Activated T-helper 1 cell treated with anti-CD3 and anti-CD28 coated beads, Interleukin-2, amount 50 U/mL, for 16 hours (primary cell): ENCODE measurements around the gene PPDPF.
"Not testable (repeated sequence)": the region's sequence is repeated elsewhere in the genome, so short reads cannot be mapped to it uniquely, and the experiment has no call there.

Experiments
- DNase-seq, 2 donors: peaks; one replicate each; pipeline ENCODE4 v3.0.0-alpha.2; 2020; ENCODE audit warnings: low read depth in 1 of 2, low spot score in 1 of 2

Gene PPDPF, protein sequence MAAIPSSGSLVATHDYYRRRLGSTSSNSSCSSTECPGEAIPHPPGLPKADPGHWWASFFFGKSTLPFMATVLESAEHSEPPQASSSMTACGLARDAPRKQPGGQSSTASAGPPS

DNA sequence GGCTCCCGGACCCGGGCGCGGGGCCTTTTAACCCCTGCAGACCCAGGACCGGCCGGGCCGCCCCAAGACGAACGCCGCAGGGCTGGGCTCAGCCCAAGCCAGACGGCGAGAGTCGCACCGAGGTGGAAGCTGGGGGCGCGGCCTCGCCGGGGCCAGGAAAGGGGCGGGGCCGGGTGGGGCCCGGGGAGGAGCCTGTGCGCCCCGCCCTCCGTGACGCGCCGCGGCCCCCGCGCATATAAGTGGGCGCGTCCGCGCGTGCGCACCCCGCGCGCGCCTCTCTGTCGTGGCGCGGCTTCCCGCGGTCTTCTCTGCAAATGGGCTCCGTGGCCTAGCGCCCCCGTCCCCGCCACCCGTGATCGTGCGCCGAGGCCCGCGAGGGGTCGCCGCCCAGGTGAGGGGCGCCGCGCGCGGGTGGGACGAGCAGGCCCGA lies at the start of gene PPDPF:
Gene PPDPF (plus strand): TSS at position 262 of the 430 bp plus-strand sequence. CDS start 544 bp downstream, outside the sequence.
- DNase-seq, result peak; percentile 71 to 77

DNA sequence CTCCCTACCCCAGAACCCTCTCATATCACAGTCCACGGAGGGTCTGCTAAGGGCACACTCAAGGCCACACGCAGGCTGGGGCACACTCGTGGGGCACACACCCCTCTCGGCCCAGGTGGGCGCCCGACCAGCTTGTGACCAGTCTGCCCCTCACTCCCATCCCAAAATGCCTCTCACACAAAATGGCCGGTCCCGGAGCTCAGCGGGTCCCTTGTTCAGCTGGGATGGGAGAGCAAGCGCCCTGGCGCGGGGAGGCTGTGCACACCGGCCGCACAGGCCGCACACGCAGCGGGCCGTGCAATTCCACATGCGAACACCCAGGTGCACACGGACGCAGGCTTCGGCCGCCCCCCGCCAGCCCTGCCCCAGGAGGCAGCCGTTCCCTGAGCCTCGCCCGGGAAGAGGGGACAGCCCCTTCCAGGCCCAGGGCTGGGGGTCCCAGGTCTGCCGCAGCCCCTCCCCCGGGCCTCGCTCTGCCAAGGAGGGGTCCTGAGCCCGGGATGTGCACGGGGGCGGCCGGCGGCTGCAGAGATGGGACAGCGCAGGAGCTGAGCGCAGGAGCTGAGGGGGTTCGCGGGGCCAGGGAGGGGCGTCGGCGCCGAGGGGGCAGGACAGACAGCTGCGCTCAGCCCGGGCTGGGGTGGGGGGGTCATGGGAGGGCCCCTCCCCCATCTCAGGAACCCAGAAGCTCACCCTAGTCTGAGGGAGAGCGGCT lies 49.4 kb upstream of the PPDPF start:
- no peak for DNase-seq

DNA sequence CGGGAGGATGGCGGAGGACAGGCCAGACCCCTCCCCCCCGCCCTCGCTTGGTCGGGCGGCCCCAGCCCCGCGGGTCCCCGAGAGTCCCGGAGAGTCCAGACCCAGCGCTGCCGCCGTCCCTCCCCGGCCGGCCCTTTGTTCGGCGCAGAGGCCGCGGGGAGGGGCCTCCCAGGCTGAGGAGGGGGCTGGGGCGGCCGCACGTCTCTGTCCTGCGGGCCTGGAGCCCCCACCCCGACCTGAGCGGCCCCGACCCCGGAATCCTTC lies 48.9 kb upstream of the PPDPF start:
- no peak for DNase-seq

DNA sequence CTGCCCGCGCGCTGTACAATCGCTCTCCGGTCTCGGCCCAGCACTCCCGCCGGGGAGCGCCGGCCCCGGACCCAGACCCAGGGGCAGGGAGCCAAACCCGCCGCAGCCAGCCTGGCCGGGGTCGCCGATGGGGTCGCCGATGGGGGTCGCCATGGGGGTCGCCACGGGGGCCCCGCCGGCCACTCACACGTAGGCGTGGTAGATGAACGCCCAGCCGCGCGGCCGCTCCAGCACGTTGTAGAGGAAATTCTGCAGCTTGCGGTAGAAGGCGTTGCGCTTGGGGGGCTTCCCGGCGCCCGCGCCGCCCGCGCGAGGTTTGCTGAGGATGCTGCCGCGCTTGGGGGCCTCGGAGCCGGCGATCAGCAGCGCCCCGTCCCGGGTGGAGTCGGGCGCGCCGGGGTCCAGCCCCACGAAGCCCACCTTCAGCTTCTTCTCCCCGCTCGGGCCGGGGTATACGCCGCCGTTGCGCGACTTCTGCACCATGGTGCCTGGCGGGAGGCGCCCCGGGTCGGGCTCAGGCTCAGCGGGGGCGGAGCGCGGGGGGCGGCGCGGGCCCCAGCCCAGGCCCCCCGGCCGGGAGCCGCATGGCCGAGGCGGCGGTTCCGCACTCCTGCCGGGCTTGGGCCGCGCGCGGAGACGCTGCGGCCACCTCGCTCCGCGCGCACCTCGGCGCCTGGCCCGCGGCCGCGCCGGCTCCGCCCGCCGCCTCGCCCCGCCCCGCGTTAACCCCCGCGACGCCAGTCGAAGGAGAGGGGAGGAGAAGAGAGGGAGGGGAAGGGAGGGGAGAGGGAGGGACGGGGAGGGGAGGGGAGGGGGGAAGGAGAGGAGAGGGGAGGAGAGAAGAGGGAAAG lies 48.4 kb upstream of the PPDPF start, which contains the start of gene KCNQ2:
Gene KCNQ2 (minus strand): TSS at position 675 of the 851 bp plus-strand sequence. CDS start 192 bp downstream, at position 483.
- DNase-seq, result no peak

DNA sequence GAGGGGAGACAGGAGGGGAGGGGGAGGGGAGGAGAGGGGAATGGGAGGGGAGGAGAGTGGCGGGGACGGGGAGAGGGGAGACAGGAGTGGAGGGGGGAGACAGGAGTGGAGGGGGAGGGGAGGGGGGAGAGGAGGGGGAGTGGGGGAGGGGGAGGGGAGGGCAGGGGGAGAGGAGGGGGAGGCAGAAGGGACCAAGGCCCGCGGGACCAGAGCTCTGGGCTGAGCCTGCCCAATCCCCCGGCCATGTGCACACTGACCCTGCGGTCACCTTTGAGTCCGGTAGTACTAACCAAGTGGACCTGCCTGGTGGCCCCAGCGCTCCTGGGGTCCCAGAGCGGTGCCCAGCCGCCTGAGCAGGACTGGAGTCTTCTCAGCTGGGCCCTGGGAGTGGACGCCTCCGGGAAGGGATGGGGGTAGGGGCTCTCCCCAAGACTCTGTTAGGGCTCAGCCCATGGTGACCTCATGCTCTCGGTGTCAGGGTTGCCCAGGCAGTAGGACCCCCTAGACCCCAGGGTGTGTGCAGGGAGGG lies 47.6 kb upstream of the PPDPF start:
- DNase-seq, result no peak

DNA sequence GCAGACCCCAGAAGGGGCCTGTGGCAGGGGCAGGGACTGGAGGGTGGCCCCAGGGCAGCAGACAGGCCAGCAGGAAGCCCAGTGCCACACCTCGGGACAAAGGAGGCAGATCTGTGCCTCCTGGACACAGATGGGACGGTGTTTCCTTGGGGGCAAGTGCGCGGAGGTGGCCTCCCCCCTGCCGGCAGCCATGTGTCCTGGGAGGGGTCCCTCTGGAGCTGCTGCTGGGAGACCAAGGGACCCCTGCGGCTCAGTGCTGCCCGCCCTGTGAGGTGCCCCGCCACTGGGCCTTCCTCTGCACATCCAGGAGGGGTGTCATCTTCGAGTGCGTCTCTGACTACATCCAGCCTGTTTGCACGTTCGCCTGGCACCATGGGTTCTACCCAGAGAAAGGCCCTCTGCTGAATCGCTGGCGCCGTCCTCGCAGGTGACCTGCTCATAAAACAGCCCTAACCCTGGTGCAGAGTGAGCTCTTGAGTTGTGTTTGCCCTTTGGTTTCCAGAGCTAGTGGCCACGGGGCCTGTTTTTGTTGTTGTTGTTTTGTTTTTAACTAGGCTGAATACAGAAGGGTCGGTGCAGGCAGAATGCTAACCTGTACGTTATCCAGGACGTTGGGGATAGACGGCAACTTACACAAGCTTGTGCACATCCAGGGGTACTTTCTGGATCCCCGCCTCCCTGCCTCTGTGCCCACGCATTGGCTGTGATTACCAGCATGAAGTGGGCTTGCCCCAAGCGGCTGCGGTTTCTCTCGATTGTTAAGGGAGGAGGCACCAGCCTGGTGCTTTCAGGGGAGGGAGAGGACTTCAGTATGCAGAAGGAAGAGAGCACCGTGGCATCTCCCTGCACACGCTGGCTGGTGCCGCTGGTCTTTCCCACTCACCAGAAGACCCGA lies 46.8 kb upstream of the PPDPF start:
- DNase-seq, result no peak

DNA sequence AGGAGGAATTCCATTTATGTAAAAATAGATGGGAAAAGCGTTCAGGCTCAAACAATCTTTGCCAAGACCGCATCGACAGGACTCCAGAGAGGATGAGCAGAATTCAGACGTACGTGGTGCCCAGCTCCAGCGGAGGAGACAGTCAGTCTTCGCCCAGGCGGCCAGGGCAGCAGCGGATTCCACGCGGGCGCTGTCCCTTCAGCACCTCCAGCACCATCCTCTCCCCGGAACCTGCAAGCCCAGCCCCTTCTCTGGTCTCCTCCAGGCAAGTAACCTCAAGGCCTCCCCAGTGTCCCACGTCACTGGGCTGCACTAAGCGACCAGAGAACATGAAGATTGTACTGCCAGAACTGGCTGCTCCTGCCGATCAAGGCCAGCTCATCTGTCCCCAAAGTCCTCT lies 45.4 kb upstream of the PPDPF start:
- no peak for DNase-seq

DNA sequence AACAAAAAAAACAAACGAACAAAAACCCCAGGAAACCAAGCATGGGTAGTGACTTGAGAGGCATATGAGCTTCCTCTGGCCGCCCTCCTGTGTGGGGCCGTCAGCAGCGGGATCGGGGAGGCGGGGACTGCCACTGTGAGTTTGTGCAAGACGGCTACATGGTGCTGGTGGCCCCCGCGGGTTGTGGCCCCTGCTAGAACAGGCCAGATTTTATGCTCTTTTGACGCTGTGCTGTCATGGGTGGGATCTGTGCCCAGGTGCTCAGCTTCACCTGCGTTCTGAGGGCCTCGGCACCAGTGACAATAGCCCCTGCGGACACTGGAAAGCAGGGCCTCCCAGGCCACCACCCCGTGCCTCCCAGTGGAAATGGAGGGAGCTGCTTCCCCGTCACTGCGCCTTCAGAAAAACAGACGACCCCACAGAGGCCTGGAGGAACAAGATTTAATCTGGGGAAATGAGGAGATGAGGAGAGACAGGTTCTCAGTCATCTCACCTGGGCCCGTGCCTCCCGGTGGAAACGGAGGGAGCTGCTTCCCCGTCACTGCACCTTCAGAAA lies 43.4 kb upstream of the PPDPF start:
- DNase-seq, result no peak

DNA sequence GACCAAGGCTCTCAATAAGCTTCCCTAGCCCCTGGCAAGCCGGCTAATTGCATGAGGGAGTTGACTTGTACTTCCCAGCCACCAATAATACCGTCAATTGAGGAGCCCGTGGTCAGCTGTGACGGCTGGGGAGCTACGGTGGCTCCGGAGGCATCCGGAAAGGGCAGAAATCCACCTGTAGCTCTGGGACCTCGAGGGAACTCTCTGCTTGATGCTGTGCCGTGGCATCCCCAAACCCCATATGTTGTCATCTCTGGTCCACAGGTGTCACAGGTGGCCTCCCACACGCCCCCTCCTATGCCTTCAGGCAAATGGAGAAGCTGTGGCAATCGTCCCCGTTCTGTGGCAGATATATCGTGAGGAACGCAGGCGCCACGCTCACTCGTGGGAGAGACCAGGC lies 42.6 kb upstream of the PPDPF start:
- DNase-seq, result no peak

DNA sequence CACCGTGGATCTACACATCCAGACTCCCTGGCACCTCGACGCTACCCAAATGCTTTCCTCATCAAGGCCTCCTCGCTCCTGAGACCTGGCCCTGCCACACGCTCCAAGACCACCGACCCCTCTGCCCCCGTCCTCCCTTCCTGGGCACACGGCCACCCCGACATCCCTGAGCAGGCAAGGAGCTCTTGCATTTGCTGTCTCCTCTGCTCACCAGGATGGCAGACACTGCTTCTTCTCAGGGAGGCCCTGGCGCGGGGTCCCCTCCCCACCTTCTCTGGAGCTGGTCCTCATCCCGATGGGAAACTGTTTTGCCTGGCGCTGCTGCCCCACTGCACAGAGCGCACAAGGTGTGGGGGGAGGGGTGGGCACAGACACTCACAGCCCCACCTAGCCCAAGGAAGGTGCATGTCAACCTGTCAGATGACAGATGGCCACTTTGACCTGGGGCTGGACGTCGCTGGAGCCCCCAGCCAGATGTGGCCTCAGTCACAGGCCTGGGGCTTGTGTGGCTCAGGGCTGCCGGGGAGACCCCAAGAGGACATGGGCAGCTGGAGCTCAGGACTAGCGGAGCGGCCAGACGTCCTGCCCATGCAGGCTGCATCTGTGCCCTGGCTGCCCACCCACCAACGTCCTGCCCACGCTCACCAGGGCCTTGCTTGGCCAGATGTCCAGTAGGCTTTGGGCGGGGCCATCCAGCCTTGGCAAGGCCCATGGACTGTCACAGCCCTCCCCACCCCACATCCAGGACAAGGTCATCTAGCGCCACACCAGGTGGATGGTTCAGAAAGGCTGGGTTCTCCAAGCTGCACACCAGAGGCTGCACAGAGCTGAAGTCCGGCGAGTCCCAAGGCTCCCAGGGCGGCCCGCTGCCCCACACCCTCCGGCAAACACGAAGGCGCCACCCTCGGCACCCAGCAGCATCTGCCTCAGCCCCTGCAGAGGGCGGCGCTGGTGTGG lies 41.9 kb upstream of the PPDPF start:
- no peak for DNase-seq

DNA sequence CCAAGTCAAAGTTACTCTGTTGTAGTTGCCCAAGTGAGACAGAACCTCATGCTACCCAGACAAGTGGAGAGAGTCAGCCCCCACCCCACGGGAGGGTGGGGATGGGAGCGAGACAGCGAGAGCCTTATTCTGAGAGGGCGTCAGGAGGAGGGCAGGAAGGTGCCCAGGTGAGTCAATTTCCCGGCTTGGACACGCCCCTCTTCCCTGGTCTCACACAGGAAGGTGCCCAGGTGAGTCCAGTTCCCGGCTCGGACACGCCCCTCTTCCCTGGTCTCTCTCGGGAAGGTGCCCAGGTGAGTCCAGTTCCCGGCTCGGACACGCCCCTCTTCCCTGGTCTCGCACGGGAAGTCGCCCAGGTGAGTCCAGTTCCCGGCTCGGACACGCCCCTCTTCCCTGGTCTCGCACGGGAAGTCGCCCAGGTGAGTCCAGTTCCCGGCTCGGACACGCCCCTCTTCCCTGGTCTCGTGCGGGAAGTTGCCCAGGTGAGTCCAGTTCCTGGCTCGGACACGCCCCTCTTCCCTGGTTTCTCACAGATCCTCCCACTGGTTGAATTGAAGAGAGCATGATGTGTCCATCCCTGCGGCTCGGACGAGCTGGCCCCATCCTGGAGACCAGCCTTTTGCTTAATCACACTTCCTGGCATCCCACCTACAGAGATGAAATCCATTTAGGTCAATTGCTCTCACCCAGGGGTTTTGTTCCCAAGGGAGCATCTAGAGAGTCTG lies 40.7 kb upstream of the PPDPF start:
- not testable (repeated sequence) for DNase-seq

DNA sequence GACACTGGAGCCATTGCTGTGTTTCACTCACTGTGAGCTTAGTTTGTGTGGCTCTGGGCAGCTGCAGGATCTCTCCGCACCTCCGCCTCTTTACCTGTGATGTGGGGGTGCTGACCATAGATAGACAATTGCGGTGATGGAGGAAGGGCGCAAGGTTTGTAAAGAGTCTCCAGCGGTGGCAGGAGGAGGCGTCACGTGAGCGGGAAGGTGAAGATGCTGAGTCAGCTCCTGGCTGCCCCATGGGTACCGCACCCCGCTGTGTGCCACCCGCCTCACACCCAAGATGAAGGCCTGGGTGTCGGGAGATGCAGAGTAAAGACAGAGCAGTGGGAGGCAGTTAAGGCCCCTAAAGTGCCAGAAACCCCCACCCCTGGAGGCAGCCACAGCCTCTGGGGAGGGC lies 39.1 kb upstream of the PPDPF start:
- DNase-seq, result no peak

DNA sequence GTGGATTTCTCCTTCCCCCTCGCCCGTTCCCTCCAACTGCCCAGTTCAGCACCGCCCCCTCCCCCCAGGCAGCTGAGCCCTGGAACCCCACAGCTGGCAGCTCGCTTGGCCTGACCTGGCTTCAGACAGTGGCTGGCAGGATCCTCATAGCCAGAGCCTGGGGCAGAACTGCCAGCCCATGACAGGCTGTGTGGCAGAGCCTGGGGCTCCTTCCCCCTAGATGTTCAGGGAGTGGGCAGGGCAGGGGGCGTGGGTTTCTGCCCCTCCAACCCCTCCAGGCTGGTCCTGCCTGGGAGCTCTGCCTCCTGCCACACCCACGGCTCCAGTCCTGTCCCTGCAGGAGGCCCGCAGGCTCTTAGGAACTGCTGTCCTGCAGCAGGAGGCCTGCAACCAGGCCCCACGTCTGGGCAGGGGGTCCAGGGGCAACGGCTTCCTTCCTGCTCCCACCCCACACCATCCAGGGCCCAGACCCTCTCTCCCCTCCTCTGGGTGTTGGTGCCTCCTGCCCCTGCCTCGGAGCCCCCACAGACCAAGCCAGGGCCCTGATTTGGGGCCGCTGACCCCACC lies 38.5 kb upstream of the PPDPF start:
- DNase-seq, result no peak

DNA sequence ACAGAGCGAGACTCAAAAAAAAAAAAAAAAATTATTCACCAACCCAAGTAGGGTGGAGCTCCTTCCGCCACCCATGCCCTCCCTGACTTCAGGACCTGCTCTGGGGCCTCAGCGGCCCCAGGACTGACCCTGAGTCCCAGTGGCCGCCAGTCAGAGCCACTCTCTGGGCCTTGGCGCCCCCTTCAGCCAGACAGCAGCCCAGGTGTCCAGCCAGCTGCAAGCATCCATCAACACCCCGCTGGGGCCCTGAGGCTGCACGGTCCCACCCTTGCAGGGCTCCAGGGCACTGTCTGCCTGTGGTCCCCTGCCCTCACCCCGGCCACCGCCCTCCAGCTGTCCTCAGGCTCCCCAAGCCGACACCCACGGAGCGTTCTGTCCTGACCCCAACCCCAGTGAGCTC lies 36.7 kb upstream of the PPDPF start:
- no peak for DNase-seq

DNA sequence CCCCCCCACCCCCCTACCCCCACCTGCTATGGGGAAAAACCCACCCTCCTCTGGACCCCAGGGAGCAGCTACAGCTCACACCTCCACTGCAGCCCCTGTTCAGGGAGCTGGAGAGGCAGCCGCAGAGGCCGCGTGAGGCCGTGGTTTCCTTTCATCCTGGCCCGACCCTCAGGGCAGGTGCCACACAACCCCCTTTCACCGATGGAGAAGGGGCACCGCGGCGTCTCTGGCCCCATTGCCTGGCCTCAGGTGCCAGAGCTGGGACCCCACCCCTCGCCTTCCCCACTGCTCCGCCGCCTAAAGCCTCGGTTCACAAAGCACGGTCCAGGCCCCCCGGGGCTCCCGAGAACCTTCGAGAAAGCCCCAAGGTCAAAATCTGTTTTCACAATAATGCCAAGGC lies 36.3 kb upstream of the PPDPF start:
- DNase-seq, result no peak

DNA sequence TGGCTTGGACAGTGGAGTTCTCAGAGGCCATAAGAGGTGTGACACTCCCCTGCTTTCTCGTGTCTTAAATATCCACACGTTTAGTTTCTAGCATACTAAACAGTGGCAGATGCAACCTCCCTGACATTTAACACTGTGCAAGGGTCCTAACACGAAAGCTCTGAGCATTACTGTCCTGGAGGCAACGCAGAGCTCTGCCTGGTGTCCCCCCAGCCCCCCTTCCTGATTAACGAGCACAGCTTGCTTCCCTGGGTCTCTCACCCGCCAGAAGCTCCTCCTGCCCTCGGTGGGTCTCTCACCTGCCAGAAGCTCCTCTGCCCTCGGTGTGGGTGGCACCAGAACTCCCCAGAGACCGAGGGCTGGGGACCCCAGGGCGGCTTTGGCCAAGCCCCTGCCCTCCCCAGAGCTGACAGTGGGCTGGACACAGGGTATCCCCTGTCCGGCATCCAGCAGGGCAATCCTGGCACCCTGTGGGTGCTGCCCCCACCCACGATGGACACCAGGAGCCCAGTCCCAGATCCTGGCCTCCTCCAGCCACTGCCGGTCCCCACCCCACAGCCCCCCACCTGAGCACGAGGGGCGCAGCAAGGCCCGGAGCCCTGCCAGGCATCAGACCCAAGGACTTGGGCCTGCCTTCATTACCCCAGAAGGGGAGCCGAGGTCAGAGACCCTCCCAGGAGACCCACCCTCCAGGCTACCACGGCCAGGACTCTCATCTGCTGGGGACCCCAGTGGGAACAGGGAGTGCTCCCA lies 35.7 kb upstream of the PPDPF start:
- DNase-seq, result no peak

DNA sequence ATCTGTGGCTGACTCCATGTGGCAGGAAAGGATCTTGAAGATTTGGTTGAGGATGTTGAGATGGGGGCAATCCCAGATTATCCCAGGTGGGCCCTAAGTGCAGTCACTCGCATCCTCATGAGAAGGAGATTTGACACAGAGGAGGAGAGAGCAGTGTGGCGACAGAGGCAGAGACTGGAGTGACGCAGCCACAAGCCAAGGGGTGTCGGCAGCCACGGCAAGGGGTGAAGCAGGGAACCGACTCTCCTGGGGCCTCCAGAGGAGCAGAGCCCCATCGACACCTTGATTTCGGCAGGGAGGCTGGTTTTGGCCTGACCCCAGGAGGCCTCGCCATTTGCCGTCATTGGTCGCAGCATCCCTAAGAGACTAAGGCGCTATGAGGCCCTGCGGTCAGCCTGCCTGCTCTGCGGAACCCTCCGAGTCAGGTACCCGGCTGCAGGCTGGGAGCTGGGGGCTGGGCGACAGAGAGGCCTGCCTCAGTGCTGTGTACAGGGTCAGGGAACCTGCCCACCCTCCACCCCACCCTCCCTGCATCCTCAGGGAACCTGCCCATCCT lies 34.2 kb upstream of the PPDPF start:
- no peak for DNase-seq
